ENCODE data around the gene MREG.

MREG gene

GRCh38 chr2:215899141-215900074, 113.9 kb downstream of the MREG start:
- TF ChIP-seq CTCF (IDR thresholded peaks at IDR 0.05; ENCODE audit: insufficient read depth, low read depth, low read length, missing control alignments) = no peak
- DNase-seq (ENCODE audit: low read depth) = no peak
- H3K4me3 ChIP-seq (ENCODE audit: low read length) = no peak overlapping the region

GRCh38 chr2:215898363-215898762, 115.0 kb downstream of the MREG start:
- DNase-seq (ENCODE audit: low read depth) = no peak
- no peak for TF ChIP-seq CTCF (IDR thresholded peaks at IDR 0.05; ENCODE audit: insufficient read depth, low read depth, low read length, missing control alignments)
- H3K4me3 ChIP-seq (ENCODE audit: low read length) = no peak overlapping the region

GRCh38 chr2:215896921-215897320, 116.4 kb downstream of the MREG start:
- H3K4me3 ChIP-seq (ENCODE audit: low read length) = no peak overlapping the region
- TF ChIP-seq CTCF (IDR thresholded peaks at IDR 0.05; ENCODE audit: insufficient read depth, low read depth, low read length, missing control alignments) = no peak
- no peak for DNase-seq (ENCODE audit: low read depth)

GRCh38 chr2:215895330-215895729, 118.0 kb downstream of the MREG start:
- no peak overlapping the region for H3K4me3 ChIP-seq (ENCODE audit: low read length)
- TF ChIP-seq CTCF (IDR thresholded peaks at IDR 0.05; ENCODE audit: insufficient read depth, low read depth, low read length, missing control alignments) = no peak

More at GRCh38 chr2:215895330-215895729, 118.0 kb downstream of the MREG start:
- DNase-seq (ENCODE audit: low read depth) = no peak
